A673 (cell line): ENCODE data around the gene HAUS3. TPM values are rescaled to one million over a fixed set of nuclear protein-coding genes. Genes with fewer than 3 reads are reported as not detected.

Experiments used
- Bru-seq: library from RNA; stranded (reverse); fragments of 400-500 nt; gene quantifications from one replicate; lab custom pipeline; 2021; lab: Mats Ljungman, UMichigan
- BruChase-seq, 2 experiments: library from RNA; stranded (reverse); fragments of 400-500 nt; gene quantifications; one replicate each; lab custom pipeline; 2021; lab: Mats Ljungman, UMichigan
- BruUV-seq: library from RNA; stranded (reverse); fragments of 400-500 nt; replicated peaks from 2 replicates; lab custom pipeline; 2021; lab: Mats Ljungman, UMichigan
- CTCF ChIA-PET: fragments of 300-600 bp; sonication (Branson Sonifier 250); formaldehyde crosslinking; loops from one replicate; lab custom pipeline; 2022; ENCODE audit warnings: antibody characterized with exemption; lab: Charles Lee
- POLR2A ChIA-PET: fragments of 300-600 bp; sonication (Branson Sonifier 250); formaldehyde crosslinking; loops from one replicate; lab custom pipeline; 2022; ENCODE audit warnings: antibody characterized with exemption; ENCODE audit not compliant: low non-redundant PET; lab: Charles Lee
- DNase-seq: peaks from one replicate; pipeline ENCODE4 v3.0.0-alpha.2; 2015; ENCODE audit warnings: low spot score
- H3K27ac ChIP-seq: fragments of 200-600 bp; sonication (generic); 2 replicates; pipeline ENCODE4 v1.5.1; 2016; ENCODE audit warnings: mixed run types, low read depth, mild to moderate bottlenecking, mixed read lengths, antibody characterized with exemption, low read length; ENCODE audit not compliant: poor library complexity, severe bottlenecking
- H3K27me3 ChIP-seq: fragments of 200-600 bp; sonication (generic); replicated peaks from 2 replicates; pipeline ENCODE4 v1.6.1; 2017; ENCODE audit warnings: mixed run types, low read depth, mild to moderate bottlenecking, mixed read lengths, antibody characterized with exemption, low read length; ENCODE audit not compliant: insufficient read depth, poor library complexity
- H3K36me3 ChIP-seq: fragments of 200-600 bp; sonication (generic); 2 replicates; pipeline ENCODE4 v1.6.1; 2016; ENCODE audit warnings: mixed run types, mild to moderate bottlenecking, mixed read lengths, antibody characterized with exemption, low read length; ENCODE audit not compliant: insufficient read depth, poor library complexity, severe bottlenecking
- H3K4me1 ChIP-seq: fragments of 200-600 bp; sonication (generic); 2 replicates; pipeline ENCODE4 v1.6.1; 2017; ENCODE audit warnings: mixed run types, mild to moderate bottlenecking, mixed read lengths, antibody characterized with exemption, low read length; ENCODE audit not compliant: insufficient read depth, poor library complexity, severe bottlenecking
- H3K4me3 ChIP-seq: fragments of 200-600 bp; sonication (generic); 2 replicates; pipeline ENCODE4 v1.5.1; 2016; ENCODE audit warnings: low read depth, mixed run types, mild to moderate bottlenecking, mixed read lengths, low read length; ENCODE audit not compliant: poor library complexity, severe bottlenecking
- H3K9me3 ChIP-seq: fragments of 200-600 bp; sonication (generic); 2 replicates; pipeline ENCODE4 v1.6.1; 2016; ENCODE audit warnings: mixed run types, low read depth, mild to moderate bottlenecking, mixed read lengths, antibody characterized with exemption, low read length; ENCODE audit not compliant: poor library complexity, severe bottlenecking
- CTCF ChIP-seq: fragments of 300-800, 200-600 bp; sonication (generic); conservative IDR thresholded peaks from 2 replicates; pipeline ENCODE4 v1.5.1; 2017; ENCODE audit warnings: low read depth, mild to moderate bottlenecking, antibody characterized with exemption, low read length, moderate library complexity, mixed read lengths
- EZH2 ChIP-seq: fragments of 200-600 bp; sonication (generic); IDR thresholded peaks from 2 replicates; pipeline ENCODE4 v1.6.1; 2017; ENCODE audit warnings: borderline replicate concordance, low read depth, mild to moderate bottlenecking, mixed read lengths, antibody characterized with exemption, low read length; ENCODE audit not compliant: poor library complexity, severe bottlenecking
- intact Hi-C: fragments of 100-400 bp; cut with micrococcal nuclease; formaldehyde crosslinking; loops from one replicate; pipeline ENCODE4 v1.10.0; 2022; ENCODE audit not compliant: unreplicated experiment
- long read RNA-seq: library from polyadenylated mRNA; stranded (forward); transcript quantifications from one replicate; pipeline ENCODE4 v2.0.0, GENCODE V29; 2022
- total RNA-seq: library from RNA; stranded (reverse); gene quantifications from 2 replicates; pipeline ENCODE4 v1.2.3, GENCODE V29; 2021

HAUS3 gene
- total RNA-seq (25.6 and 27.7 TPM in 2 replicates), Bru-seq, nascent RNA (percentile 92 among the genes with signal in this experiment), BruChase-seq, experiment 1, labeled RNA remaining after a 2-hour chase (percentile 98 among the genes with signal in this experiment), BruChase-seq, experiment 2, labeled RNA remaining after a 6-hour chase (percentile 89 among the genes with signal in this experiment)
- long read RNA-seq, full-length matches to known transcripts: 38 of 122 reads
- long read RNA-seq, partial matches to known transcripts: 73 of 122 reads
- long read RNA-seq, other reads (novel, unspliced or antisense): 11 of 122 reads

- ChIA-PET POLR2A (interaction anchor here (0.5 kb wide), 1 partner anchor 359 kb away, joined by 3 read pairs; no protein-coding TSS in a partner anchor), CTCF (interaction anchor here (0.5 to 0.6 kb wide), 2 partner anchors 201 to 474 kb away, joined by 3 to 5 read pairs; no protein-coding TSS in a partner anchor)
- H3K4me3 ChIP-seq: peak within 1 kb of the TSS; percentile 95
- intact Hi-C loops: loop anchor here (5.0 kb wide), 1 partner anchor 176 kb away; the partner anchor contains the start of genes CFAP99 and ZFYVE28
- no peaks in the 10 kb centered on the region for H3K9me3 ChIP-seq
- H3K36me3 ChIP-seq: peaks cover 16% of the 10 kb centered on the region
- peak within 1 kb of the TSS; percentile 81 for H3K27ac ChIP-seq
- no TSS peak for BruUV-seq
- peak; percentile 98 for DNase-seq
- no peaks in the 10 kb centered on the region for H3K27me3 ChIP-seq
- H3K4me1 ChIP-seq: peaks cover 33% of the 10 kb centered on the region
- TF ChIP-seq EZH2: no peak
- no peak for TF ChIP-seq CTCF
These were observed at the start of gene HAUS3, which contains the start of gene POLN for GRCh38 chr4:2241410-2242353. HAUS3 (minus strand) TSS chr4:2242121; CDS start chr4:2240946, 1,175 bp downstream. POLN (minus strand) TSS chr4:2242121; CDS start chr4:2229231, 12,890 bp downstream.

- Histone ChIP-seq H3K27me3 (no peaks in the 10 kb centered on the region), H3K9me3 (no peaks in the 10 kb centered on the region), H3K27ac (no peak overlapping the region), H3K4me3 (no peak overlapping the region), H3K4me1 (peaks cover 9% of the 10 kb centered on the region), H3K36me3 (no peaks in the 10 kb centered on the region)
- TF ChIP-seq EZH2 (no peak), CTCF (no peak)
- no peak for DNase-seq
- ChIA-PET CTCF (interaction anchor here (0.6 kb wide), 1 partner anchor 15 kb away, joined by 3 read pairs; no protein-coding TSS in a partner anchor), POLR2A (no interaction called here)
- intact Hi-C loops: no loop called here
- BruUV-seq: no TSS peak
These were observed 49.2 kb upstream of the HAUS3 start for GRCh38 chr4:2290974-2291704.

GRCh38 chr4:2290488-2290887 lies 48.6 kb upstream of the HAUS3 start:
- no peak for TF ChIP-seq CTCF
- TF ChIP-seq EZH2: no peak
- no peak for DNase-seq
- ChIA-PET CTCF (no interaction called here), POLR2A (no interaction called here)
- H3K27me3 ChIP-seq: no peaks in the 10 kb centered on the region
- no peaks in the 10 kb centered on the region for H3K36me3 ChIP-seq
- intact Hi-C loops: no loop called here
- H3K4me1 ChIP-seq: peaks cover 9% of the 10 kb centered on the region
- no peaks in the 10 kb centered on the region for H3K9me3 ChIP-seq
- no peak overlapping the region for H3K27ac ChIP-seq
- no peak overlapping the region for H3K4me3 ChIP-seq
- BruUV-seq: no TSS peak
